IPS DF 19.7 (cell line): Measurements from ENCODE around the gene EGFL8.
"Not testable (repeated sequence)": the region's sequence is repeated elsewhere in the genome, so short reads cannot be mapped to it uniquely, and the experiment has no call there.

Source experiments
- DNase-seq: peaks from one replicate; pipeline ENCODE4 v3.0.0-alpha.2; 2013; ENCODE audit warnings: low read depth, low spot score

EGFL8 gene

DNA sequence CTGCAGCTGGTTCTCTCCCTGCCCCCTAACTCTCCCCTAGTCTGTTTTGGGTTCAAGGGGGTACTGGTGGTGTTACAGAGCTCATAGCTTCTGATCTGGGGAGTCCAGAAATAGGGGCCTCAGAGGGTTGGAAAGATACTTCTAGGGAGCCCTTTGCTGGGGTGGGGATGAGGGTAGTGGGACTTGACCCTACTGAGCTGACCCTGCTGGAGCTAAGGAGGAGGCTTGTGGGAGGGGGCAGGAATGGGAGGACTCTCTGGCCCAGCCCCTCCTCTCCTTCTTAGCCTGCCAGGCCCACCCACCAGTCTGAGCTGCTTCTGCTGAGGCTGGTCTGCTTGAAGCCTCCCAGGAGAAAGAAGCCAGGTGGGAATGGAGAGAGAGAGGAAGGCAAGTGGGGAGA lies at the start of gene EGFL8:
Gene EGFL8 (plus strand): TSS at position 301 of the 400 bp plus-strand sequence. CDS start 1,571 bp downstream, outside the sequence.
- no peak for DNase-seq

DNA sequence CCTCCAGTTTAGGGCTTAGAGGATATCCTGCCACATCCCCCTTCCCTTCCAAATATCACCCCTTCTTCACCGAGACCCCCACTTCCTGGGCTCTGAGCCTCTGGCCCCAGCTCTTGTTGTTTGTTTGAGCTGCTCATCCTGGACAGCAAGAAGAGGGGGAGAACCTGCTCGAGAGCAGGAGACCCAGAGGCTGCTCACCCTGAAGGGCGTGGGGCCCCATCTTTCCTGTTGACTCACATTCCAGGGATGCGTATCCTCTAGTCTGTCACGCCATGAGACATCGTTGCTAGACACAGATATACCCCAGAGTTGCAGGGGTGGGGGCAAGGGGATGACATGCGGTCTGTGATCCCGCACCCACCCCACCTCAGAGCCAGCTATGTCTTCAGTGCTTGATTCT lies 49.6 kb upstream of the EGFL8 start:
- DNase-seq, result no peak

DNA sequence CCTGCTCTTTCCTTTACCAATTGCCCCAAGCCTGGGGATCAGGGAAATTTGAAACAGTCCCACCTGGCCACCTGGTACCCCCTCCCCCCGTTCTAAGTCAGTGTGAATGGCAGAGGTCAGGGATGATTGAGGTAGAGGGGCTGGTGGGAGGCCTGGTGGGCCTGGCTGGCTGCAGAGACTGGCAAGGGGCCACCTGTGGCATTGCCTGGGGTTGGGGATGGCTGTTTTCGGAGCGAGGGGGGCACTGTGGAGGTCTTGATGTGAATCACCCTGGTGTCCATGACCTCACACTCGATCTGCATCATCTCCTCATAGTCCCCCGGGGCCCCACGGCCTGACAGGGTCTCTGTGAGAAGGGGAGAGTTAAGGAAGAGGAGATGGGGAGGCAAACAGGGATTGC lies 48.8 kb upstream of the EGFL8 start:
- DNase-seq, result no peak

DNA sequence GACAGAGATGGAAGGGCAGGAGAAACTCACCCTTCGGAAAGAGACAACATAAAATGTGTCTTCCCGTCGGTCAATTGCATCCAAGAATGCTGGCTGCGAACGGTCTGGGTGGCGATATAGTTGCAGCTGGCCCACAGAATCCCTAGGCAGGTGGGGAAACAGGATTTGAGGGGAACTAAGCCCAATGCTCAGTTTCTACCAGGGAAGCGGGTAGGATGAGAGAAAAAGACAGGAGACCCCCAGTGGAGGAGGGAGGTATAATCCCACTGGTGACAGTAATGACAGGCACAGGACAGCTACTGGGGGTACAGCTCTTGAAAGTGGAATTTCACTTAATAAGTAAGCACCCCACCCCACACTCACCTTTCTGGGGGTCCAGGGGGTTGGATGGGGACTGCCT lies 47.7 kb upstream of the EGFL8 start:
- DNase-seq, result no peak

DNA sequence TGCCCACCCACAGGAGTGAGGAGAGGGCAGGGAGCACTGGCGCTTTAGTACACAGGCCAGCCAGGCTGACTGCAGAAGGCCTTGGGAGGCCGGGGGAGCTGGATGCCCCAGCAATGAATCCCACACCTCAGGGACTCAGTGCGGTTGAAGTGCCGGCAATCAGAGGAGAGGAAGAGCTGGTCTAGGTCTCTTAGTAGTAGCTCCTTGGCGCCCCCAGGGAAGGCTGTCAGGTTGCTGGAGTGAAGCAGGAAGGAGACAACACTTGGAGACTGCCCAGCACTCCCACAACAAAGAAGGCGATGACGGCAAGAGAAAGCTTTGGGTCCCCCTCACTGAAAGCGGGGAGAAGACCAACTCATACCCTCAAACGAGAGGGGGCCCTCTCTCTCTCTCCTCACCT lies 46.9 kb upstream of the EGFL8 start:
- no peak for DNase-seq

DNA sequence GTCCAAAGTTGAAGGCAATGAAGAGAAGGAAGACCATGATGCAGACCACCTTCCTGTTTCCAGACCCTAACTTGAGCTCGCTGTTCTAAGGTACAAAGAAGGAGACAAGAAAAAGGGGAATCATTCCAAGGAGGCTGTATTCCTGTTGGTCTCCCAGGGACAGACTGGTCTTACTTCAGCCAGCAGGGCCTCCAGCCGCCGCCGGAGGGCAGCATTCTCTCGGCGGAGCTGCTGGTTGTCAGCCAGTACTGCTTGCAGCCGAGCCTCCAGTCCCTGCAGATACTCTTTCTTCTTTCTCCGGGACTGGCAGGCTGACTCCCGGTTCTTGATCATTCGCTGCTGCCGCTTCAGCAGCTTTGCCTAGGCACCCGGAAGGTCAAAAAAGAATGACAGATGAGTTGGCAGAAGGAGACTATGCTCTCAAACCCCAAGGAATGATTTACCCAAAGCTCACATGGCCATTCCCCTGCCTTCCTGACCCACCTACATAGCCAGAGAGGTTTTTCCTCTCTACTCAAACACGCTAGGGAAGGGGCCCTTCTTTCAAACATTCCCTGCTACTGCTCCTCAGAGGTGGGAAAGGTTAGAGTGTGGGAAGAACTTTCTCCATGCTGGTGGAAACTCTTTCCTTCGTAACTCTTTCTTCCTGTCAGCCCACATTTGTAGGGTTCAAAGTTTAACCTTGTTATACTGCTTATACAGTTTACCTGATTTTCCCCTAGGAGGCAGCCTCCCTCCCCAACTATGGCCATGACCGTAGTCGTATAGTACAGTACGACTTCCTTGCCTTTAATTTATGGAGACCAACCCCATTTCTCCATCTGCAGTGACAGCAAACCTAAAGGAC lies 45.4 kb upstream of the EGFL8 start:
- DNase-seq, result no peak

DNA sequence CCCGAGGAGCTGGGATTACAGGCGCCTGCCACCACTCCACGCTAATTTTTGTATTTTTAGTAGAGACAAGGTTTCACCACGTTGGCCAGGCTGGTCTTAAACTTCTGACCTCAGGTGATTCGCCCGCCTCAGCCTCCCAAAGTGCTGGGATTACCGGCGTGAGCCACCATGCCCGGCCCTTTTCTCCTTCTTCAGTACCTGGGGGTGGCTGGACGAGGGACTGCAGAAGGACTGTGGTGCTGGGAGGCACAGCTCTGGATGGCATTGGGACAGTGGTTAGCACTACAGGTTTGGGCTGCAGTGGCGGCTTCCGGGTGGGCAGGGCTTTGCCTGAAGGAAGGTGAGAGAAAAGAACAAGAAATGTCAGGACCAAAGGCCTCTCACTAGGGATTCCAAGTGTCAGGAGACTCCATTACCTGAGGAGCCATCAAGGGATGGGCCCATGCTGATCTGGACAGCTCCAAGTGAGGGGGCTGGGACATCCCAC lies 43.8 kb upstream of the EGFL8 start:
- no peak for DNase-seq

DNA sequence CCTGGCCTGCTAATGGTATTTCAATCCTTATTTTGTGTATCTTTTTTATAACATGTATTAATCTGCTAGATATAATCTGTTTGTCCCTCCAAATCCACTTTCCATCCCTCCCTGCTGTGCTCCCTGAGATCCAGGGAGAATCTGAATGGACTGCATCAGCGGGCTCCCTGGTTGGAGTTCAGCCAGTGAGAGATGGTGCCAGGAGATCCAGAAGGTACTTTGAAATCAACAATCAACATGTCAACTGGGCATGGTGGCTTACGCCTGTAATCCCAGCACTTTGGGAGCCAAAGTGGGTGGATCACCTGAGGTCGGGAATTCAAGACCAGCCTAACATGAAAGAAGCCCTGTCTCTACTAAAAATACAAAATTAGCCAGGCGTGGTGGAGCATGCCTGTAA lies 40.7 kb upstream of the EGFL8 start:
- DNase-seq, result no peak

DNA sequence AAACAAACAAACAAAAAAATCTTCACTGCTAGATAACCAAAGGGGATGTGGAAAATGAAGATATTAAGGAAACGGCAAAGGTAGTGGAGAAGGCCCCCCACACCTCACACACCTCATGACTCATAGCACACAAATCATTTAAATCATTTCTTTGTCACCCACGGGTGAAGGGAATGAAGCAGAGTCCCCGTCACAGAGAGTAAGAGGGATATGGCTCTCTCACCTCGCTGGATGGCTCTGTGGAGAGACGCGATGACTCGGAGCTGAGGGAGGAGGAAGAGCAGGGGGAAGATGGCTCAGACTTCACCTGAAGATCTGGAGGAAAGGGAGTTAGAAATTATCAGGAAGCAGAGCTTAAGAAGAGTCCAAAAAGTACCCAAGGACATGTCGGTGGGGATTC lies 37.5 kb upstream of the EGFL8 start:
- DNase-seq, result no peak

DNA sequence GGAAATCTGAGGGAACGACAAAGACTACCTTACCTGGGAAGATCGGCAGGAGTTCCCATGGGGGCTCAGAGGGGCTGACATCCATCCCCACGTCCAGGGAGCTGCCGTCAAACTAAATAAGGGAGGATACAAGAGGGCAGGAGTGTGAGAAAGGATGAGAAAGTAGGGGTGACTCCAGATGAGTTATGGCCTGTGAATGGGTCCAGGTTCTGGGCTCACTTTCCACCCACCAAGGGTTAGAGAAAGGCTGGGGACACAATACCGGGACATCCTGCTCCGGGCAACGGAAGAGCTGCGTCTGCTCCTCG lies 37.0 kb upstream of the EGFL8 start:
- DNase-seq, result no peak

DNA sequence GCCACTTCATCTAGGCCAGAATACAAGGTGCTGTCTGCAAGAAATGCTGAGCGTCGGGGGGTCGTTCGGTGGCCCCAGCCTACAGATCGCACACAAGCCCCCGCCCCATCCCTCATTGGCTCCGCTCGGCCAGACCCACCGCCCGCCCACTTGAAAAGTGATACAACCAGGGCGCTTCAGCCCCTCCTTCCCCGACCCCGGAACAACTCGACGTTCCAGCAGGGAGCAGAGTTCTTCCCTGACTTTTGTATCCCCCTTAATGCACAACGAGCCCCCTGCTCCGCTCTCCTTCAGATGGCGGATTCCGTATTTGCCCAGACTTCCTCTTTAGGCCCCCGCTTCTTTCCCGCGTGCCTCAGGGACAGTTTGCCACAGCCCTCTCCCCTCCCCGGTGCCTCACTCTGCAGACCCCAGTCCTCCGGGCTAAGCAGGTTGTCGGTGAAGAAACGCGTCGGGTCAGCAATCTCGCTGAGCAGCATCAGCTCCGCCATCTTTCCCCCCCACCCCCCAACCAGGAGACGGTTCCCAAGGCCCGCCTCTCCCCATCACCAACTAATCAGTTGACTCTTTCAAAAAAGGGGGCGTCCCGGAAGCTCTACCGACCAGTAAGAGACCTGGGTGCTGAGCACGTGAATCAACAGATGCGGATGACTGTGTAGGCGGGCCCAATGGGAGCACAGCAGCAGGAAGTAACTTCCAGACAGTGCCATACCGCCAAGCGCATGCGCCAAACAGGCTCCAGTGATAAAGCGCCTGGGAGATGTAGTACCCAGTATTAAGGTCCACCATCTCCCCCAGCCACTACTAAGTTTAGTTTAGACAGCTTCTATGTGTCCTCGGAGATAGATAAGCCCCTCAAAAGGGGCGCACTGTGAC lies 36.4 kb upstream of the EGFL8 start, which contains the start of gene ATF6B:
Gene ATF6B (minus strand): TSS at position 530 of the 876 bp plus-strand sequence. CDS start 39 bp downstream, at position 491.
- DNase-seq, result peak; percentile 99

DNA sequence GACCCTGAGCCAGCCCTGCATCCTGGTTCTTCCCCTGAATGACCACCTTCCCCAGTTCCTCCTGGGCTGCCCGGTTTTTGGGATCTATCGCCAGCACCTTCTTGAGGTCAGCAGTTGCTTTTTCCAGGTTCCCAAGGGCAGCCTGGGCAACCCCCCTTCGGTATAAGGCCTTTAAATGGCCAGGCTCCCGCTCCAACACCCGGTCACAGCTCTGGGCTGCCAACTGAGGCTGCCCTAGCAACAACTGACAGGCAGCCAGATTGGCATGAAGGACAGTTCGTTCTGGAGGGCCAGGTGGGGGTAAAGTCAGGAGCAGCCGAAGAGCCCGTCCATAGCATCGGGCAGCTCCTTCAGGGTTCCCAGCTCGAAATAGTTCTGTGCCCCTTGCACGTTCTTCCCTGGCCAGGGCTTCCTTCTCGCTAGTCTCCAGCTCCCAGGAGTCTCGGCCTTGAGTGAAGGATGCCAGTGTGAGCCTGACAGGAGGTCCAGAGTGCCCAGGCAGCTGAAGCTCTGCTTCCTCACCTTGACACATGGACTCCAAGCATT lies 35.6 kb upstream of the EGFL8 start:
- DNase-seq, result no peak

DNA sequence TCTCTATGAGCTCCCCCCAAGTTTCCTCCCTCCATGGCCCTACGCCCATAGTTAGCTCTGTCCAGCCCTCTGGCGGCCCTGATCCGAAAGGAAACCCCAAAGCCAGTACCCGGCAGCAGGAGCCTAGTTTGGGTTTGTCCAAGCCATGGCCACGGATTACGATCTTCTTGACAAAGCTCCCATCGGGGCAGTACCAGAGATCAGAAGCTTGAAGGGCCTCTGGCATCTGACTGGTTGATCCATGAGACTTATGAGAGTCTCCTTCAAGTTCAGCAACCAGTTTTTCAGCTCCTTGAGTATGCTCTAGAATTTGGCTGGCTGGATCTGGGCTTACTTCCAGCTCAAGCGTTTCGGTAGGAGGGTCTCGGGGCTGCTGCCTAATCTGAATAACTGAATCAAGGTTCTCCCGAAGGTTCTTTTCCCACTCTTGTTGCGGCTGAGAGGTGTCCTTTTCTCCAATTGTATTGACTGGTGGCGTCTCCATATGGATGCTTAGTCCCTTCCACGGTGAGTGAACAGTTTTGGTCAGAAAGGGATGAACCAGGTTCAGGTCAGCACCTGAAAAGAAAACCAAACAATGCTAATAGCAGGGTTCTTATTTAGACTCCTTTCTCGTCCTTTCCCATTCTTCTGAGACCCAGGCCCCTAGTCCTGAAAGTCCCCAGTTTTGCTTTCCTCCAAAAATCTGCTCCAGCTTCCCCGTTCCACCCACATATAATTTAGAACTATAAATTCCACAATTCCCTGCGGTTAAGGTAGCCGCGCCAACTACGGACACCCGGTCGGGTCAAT lies 34.9 kb upstream of the EGFL8 start:
- no peak for DNase-seq

DNA sequence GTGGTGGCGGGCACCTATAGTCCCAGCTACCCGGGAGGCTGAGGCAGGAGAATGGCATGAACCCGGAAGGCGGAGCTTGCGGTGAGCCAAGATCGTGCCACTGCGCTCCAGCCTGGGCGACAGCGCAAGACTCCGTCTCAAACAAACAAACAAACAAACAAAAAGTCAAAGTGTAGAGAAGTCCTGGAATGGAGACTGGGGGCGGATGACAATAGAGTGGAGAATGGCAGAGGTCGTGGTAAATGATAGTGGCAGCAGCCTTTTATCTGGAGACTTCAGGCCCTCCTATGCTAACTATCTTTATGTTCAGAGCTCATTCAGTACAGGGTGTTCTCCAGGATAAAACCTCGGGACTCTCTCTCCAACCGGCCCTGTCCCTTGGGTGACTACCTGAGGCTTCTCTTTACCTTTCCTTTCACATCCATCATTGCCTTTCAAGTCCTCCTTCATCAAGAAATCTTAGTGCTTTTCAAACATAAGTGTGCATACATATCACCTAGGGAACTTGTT lies 32.9 kb upstream of the EGFL8 start:
- DNase-seq, result no peak

DNA sequence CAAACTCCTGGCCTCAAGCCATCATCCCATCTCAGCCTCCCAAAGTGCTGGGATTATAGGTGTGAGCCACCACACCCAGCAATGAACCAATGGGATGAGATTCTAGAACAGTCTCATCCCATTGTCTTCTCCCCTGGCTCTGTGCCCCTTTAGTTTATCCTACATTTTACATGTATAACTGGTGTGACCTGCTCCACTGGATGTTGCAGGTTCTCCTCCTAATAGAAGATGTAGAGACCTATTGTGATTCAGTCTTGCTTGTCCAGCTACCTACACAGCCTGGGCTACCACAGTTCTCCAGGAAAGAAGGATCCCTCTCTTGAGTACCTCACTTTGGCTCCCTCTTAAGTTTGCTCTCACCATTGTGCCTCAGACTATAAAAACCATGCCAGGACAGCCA lies 32.3 kb upstream of the EGFL8 start:
- DNase-seq, result no peak

DNA sequence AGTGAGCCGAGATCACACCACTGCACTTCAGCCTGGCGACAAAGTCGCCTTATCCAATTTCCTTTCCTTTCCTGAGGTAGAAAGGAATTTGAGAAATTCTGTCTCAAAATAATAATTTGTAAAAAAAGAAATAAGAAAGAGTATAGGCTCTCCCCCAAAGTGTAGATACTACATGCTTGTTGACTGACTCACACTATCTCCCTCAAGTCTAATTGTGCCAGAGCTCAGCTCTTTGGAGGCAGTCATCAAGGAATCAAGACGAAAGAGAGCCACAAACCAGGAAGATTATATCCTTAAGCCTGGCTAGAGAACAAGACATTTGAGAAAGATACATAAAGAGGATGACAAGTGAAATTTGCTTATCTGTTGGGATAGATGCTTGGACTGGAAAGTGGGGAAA lies 30.6 kb upstream of the EGFL8 start:
- no peak for DNase-seq

DNA sequence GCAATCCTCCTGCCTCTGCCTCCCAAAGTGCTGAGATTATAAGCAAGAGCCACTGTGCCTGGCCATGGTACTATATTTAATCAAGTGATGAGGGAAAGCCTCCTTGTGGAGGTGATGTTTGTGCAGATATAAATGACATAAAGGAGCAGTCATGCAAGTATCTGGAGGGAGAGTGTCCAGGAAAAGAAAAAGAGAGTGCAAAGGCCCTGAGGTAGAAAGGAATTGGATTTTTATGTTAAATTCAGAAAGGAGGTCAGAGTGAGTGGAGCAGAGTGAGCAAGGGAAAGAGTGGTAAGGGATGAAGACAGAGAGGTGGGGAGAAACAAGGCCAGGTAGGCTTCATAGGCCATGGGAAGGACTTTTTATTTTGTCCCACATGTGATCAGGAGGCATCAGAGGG lies 26.9 kb upstream of the EGFL8 start:
- DNase-seq, result no peak

DNA sequence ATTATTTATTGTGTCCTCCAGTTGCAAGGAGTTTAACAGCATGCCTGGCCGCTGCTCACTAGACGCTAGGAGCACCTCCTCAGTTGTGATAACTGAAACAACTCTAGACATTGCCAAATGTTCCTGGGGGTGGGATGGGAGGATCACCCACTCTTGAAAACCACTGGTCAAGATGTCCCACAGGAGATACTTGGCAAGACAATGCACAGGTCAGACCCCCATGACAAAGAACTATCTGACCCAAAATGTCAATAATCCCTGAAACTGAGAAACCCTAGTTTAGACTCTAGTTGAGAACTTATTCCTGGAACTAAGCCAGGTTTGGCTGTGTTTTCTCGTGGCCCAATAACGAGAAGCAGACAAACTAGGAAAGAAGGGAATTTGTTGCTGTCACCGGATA lies 24.8 kb upstream of the EGFL8 start:
- no peak for DNase-seq

DNA sequence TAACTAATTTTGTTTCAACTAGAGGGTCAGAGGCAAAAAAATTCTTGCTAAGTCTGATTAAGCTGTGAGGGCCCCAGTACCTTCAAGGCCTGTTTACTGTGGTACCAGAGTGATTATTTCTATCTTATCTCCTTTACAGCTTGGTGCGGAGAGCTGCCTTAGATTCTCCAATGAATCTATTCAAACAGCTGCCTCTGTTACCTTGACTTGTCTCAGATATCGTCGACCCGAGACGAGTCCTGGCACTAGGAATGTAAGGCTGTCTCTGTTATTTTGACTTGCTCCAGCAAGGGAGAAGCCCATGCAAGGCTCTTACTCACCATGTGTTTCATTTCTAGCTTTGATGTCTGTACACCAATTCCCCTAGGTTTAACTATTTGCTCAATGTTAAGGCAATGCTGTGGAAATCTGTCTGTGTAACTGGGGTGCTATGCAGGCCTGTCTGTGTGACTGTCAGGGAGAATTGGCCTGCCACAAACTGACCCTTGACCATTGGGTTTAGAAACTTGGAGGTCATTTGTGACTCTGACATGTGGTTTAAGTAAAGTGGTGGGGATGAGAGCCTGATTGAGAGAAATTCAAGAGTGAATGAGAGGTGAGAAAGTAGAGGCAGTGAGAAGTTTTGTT lies 23.9 kb upstream of the EGFL8 start:
- no peak for DNase-seq

DNA sequence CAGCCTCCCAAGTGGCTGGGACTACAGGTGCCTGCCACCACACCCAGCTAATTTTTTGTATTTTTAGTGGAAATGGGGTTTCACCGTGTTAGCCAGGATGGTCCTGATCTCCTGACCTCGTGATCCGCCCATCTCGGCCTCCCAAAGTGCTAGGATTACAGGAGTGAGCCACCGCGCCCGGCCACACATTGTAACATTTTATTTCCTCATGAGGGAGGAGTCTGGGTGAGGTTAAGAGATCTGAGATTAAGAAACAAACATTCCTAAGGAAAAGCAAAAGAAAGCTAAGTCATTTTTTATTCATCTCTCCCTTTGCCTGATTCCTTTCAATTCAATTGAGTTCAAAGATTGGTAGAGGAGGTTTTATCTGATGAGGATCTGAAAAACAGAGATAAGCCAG lies 20.2 kb upstream of the EGFL8 start:
- not testable (repeated sequence) for DNase-seq

DNA sequence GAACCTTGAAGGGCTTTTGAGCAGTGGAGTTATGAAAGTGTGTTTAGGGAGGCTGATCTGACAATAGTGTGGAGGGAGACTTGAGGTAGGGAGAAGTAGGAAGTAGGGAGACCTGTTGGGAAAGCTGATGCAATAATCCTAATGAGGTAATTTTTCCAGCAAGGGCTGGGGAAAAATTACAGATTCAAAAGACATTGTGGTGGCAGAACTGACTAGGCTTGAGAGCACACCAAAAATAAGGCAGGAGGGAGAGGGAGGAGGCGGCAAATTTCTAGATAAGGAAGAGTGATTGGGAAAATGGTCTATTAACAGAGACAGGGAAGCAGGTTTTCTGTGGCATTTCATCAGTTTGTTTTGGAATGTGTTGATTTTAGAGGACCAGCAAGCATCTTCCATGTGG lies 18.1 kb upstream of the EGFL8 start:
- DNase-seq, result no peak
